ENCODE data around the gene TEX44. TPM values are rescaled to one million over a fixed set of nuclear protein-coding genes. Genes with fewer than 3 reads are reported as not detected.

Gene TEX44
- total RNA-seq, 1 donor from 2014 or later: not detected

GRCh38 chr2:231589656-231590055 is 3.0 kb upstream of the TEX44 start:
- Histone ChIP-seq H3K9me3 (ENCODE audit: insufficient read depth, low read depth, low read length) (no peaks in the 10 kb centered on the region), H3K4me2 (ENCODE audit: low read length) (no peak overlapping the region), H3K9ac (ENCODE audit: low read length) (no peak overlapping the region), H3K36me3 (ENCODE audit: insufficient read depth, low read length) (no peaks in the 10 kb centered on the region), H2AFZ (ENCODE audit: low read depth, low read length) (no peak overlapping the region), H3K79me2 (ENCODE audit: insufficient read depth, low read length) (no peaks in the 10 kb centered on the region), H3K4me3 (ENCODE audit: insufficient read depth, low read depth, low read length) (no peak overlapping the region), H4K20me1 (ENCODE audit: insufficient read depth, low read length) (no peaks in the 10 kb centered on the region), H3K4me1 (ENCODE audit: insufficient read depth, low read length) (no peaks in the 10 kb centered on the region), H3K27me3 (ENCODE audit: insufficient read depth, low read length) (peaks cover 3% of the 10 kb centered on the region), H3K27ac (ENCODE audit: low read depth, low read length) (no peak overlapping the region)
- TF ChIP-seq EZH2 (IDR thresholded peaks at IDR 0.05; ENCODE audit: insufficient read depth, low read length) (no peak), CTCF (IDR thresholded peaks at IDR 0.05; ENCODE audit: insufficient read depth, low read depth, low read length) (no peak)
- H3K27ac Mint-ChIP-seq (ENCODE audit: unreplicated experiment): no peak overlapping the region
- no peak overlapping the region for H3K4me3 Mint-ChIP-seq (ENCODE audit: unreplicated experiment)
- no peaks in the 10 kb centered on the region for H3K36me3 Mint-ChIP-seq (ENCODE audit: low read depth, unreplicated experiment)
- peaks cover 29% of the 10 kb centered on the region for H3K27me3 Mint-ChIP-seq (ENCODE audit: low read depth, unreplicated experiment)
- no peak for DNase-seq (ENCODE audit: low read depth)
- no peak for FAIRE-seq
- H3K9me3 Mint-ChIP-seq (ENCODE audit: unreplicated experiment): no peaks in the 10 kb centered on the region
- H3K4me1 Mint-ChIP-seq (ENCODE audit: low read depth, unreplicated experiment): no peaks in the 10 kb centered on the region

- no peak for TF ChIP-seq CTCF (IDR thresholded peaks at IDR 0.05; ENCODE audit: insufficient read depth, low read depth, low read length)
- peaks cover 29% of the 10 kb centered on the region for H3K27me3 Mint-ChIP-seq (ENCODE audit: low read depth, unreplicated experiment)
- FAIRE-seq: no peak
- no peak overlapping the region for H3K9ac ChIP-seq (ENCODE audit: low read length)
- no peak overlapping the region for H3K4me3 ChIP-seq (ENCODE audit: insufficient read depth, low read depth, low read length)
- no peak overlapping the region for H3K27ac Mint-ChIP-seq (ENCODE audit: unreplicated experiment)
- no peaks in the 10 kb centered on the region for H3K4me1 ChIP-seq (ENCODE audit: insufficient read depth, low read length)
- peaks cover 3% of the 10 kb centered on the region for H3K27me3 ChIP-seq (ENCODE audit: insufficient read depth, low read length)
- H3K27ac ChIP-seq (ENCODE audit: low read depth, low read length): no peak overlapping the region
- H3K36me3 Mint-ChIP-seq (ENCODE audit: low read depth, unreplicated experiment): no peaks in the 10 kb centered on the region
- H4K20me1 ChIP-seq (ENCODE audit: insufficient read depth, low read length): no peaks in the 10 kb centered on the region
- H2AFZ ChIP-seq (ENCODE audit: low read depth, low read length): no peak overlapping the region
- H3K9me3 ChIP-seq (ENCODE audit: insufficient read depth, low read depth, low read length): no peaks in the 10 kb centered on the region
- H3K4me2 ChIP-seq (ENCODE audit: low read length): no peak overlapping the region
- no peaks in the 10 kb centered on the region for H3K36me3 ChIP-seq (ENCODE audit: insufficient read depth, low read length)
- H3K4me1 Mint-ChIP-seq (ENCODE audit: low read depth, unreplicated experiment): no peaks in the 10 kb centered on the region
- H3K79me2 ChIP-seq (ENCODE audit: insufficient read depth, low read length): no peaks in the 10 kb centered on the region
- H3K4me3 Mint-ChIP-seq (ENCODE audit: unreplicated experiment): no peak overlapping the region
- no peaks in the 10 kb centered on the region for H3K9me3 Mint-ChIP-seq (ENCODE audit: unreplicated experiment)
- no peak for DNase-seq (ENCODE audit: low read depth)
Observed at GRCh38 chr2:231590614-231591013, 2.0 kb upstream of the TEX44 start.

- no peak for TF ChIP-seq CTCF (IDR thresholded peaks at IDR 0.05; ENCODE audit: insufficient read depth, low read depth, low read length)
- TF ChIP-seq EZH2 (IDR thresholded peaks at IDR 0.05; ENCODE audit: insufficient read depth, low read length): no peak
- Mint-ChIP-seq H3K36me3 (ENCODE audit: low read depth, unreplicated experiment) (no peaks in the 10 kb centered on the region), H3K9me3 (ENCODE audit: unreplicated experiment) (no peaks in the 10 kb centered on the region), H3K27ac (ENCODE audit: unreplicated experiment) (no peak overlapping the region), H3K27me3 (ENCODE audit: low read depth, unreplicated experiment) (peaks cover 22% of the 10 kb centered on the region), H3K4me3 (ENCODE audit: unreplicated experiment) (no peak overlapping the region), H3K4me1 (ENCODE audit: low read depth, unreplicated experiment) (no peaks in the 10 kb centered on the region)
- Histone ChIP-seq H3K4me3 (ENCODE audit: insufficient read depth, low read depth, low read length) (no peak overlapping the region), H4K20me1 (ENCODE audit: insufficient read depth, low read length) (no peaks in the 10 kb centered on the region), H3K4me1 (ENCODE audit: insufficient read depth, low read length) (no peaks in the 10 kb centered on the region), H3K9me3 (ENCODE audit: insufficient read depth, low read depth, low read length) (no peaks in the 10 kb centered on the region), H3K4me2 (ENCODE audit: low read length) (no peak overlapping the region), H3K9ac (ENCODE audit: low read length) (no peak overlapping the region), H3K27ac (ENCODE audit: low read depth, low read length) (no peak overlapping the region), H3K79me2 (ENCODE audit: insufficient read depth, low read length) (no peaks in the 10 kb centered on the region), H3K27me3 (ENCODE audit: insufficient read depth, low read length) (peaks cover 3% of the 10 kb centered on the region), H2AFZ (ENCODE audit: low read depth, low read length) (no peak overlapping the region), H3K36me3 (ENCODE audit: insufficient read depth, low read length) (no peaks in the 10 kb centered on the region)
- DNase-seq (ENCODE audit: low read depth) (no peak), FAIRE-seq (no peak)
Observed at GRCh38 chr2:231593666-231594065, 1.0 kb downstream of the TEX44 start.

Measured in astrocyte (in vitro differentiated cells and primary cell).